GM12878 (cell line): ENCODE results near the gene PPL. TPM values are rescaled to one million over a fixed set of nuclear protein-coding genes. Genes with fewer than 3 reads are reported as not detected.

Experiments
- ATAC-seq: fragments of 200-7000 bp; cut with Tn5 transposase; 3 replicates; pipeline ENCODE4 v1.9.1; 2020; ENCODE audit warnings: mild to moderate bottlenecking, moderate library complexity
- BruUV-seq: library from RNA; stranded (reverse); fragments of 400-500 nt; replicated peaks from 2 replicates; lab custom pipeline; 2021; lab: Mats Ljungman, UMichigan
- CTCF ChIA-PET: fragments of 300-600 bp; sonication (Branson Sonifier 250); formaldehyde crosslinking; extraction: SDS; loops from one replicate; lab custom pipeline; 2021; ENCODE audit warnings: inconsistent platforms; lab: Yijun Ruan, JAX
- POLR2A ChIA-PET: fragments of 350-600 bp; formaldehyde crosslinking; extraction: SDS; loops from one replicate; lab custom pipeline; 2021; ENCODE audit warnings: inconsistent platforms; lab: Charles Lee
- RAD21 ChIA-PET: fragments of 300-600 bp; sonication (Branson Sonifier 250); formaldehyde crosslinking; loops from one replicate; lab custom pipeline; 2023; ENCODE audit warnings: antibody characterized with exemption; ENCODE audit not compliant: unreplicated experiment; lab: Charles Lee
- SMC1A ChIA-PET: fragments of 300-600 bp; sonication (Branson Sonifier 250); formaldehyde crosslinking; loops from one replicate; lab custom pipeline; 2023; ENCODE audit not compliant: unreplicated experiment, uncharacterized antibody; lab: Charles Lee
- DNase-seq: peaks from one replicate; pipeline ENCODE4 v3.0.0-alpha.2; 2011; ENCODE audit warnings: low read depth, low spot score
- FAIRE-seq: peaks from 3 replicates; lab custom pipeline; 2011; peaks lifted over from hg19 to GRCh38; lab: Jason Lieb, UNC
- H2AFZ ChIP-seq: 2 replicates; pipeline ENCODE4 v1.6.0; 2011; ENCODE audit warnings: low read depth, low read length, control low read depth; ENCODE audit not compliant: control insufficient read depth
- H3K27ac ChIP-seq: 2 replicates; pipeline ENCODE4 v1.5.1; 2011; ENCODE audit warnings: control low read depth; ENCODE audit not compliant: control insufficient read depth, insufficient read depth
- H3K27me3 ChIP-seq, 2 experiments: replicated peaks in 1 of 2; 2 replicates each; pipeline versions ENCODE4 v1.6.0 to v1.6.1; 2011; ENCODE audit warnings: low read length in 1 of 2; ENCODE audit not compliant: control insufficient read depth in 2 of 2, insufficient read depth in 2 of 2
- H3K36me3 ChIP-seq, 2 experiments: 2 replicates each; pipeline ENCODE4 v1.5.1; 2011; ENCODE audit warnings: low read length in 1 of 2; ENCODE audit not compliant: control insufficient read depth in 2 of 2, insufficient read depth in 2 of 2
- H3K4me1 ChIP-seq: 2 replicates; pipeline ENCODE4 v1.6.1; 2011; ENCODE audit warnings: mild to moderate bottlenecking, low read length, moderate library complexity, mixed read lengths; ENCODE audit not compliant: control insufficient read depth, insufficient read depth
- H3K4me2 ChIP-seq: 2 replicates; pipeline ENCODE4 v1.6.0; 2011; ENCODE audit warnings: control low read depth; ENCODE audit not compliant: control insufficient read depth, insufficient read depth
- H3K4me3 ChIP-seq: fragments of 200-600 bp; sonication (generic); 2 replicates; pipeline ENCODE4 v1.5.1; 2016
- H3K79me2 ChIP-seq: 2 replicates; pipeline ENCODE4 v1.6.0; 2011; ENCODE audit warnings: low read length; ENCODE audit not compliant: control insufficient read depth, insufficient read depth
- H3K9ac ChIP-seq: 2 replicates; pipeline ENCODE4 v1.8.0; 2011; ENCODE audit warnings: low read length, control low read depth, mixed read lengths; ENCODE audit not compliant: control insufficient read depth, insufficient read depth
- H3K9me3 ChIP-seq: replicated peaks from 3 replicates; pipeline ENCODE4 v1.5.1; 2011; ENCODE audit warnings: mild to moderate bottlenecking, low read length; ENCODE audit not compliant: control insufficient read depth, insufficient read depth
- H4K20me1 ChIP-seq: 2 replicates; pipeline ENCODE4 v1.6.0; 2011; ENCODE audit not compliant: control insufficient read depth, insufficient read depth
- BMI1 ChIP-seq: fragments of 450-650 bp; IDR thresholded peaks from 2 replicates; pipeline ENCODE4 v1.6.1; 2016; ENCODE audit warnings: mild to moderate bottlenecking, moderate library complexity, borderline replicate concordance
- EGR1 ChIP-seq, 2 experiments: IDR thresholded peaks; 1 replicate in 1 of 2; 2 replicates in 1 of 2; pipeline ENCODE4 v1.6.1; 2011 to 2012; ENCODE audit warnings: low read depth in 2 of 2, low read length in 2 of 2, borderline replicate concordance in 1 of 2, mild to moderate bottlenecking in 1 of 2, moderate library complexity in 1 of 2
- EZH2 ChIP-seq: IDR thresholded peaks from 2 replicates; pipeline ENCODE4 v1.6.1; 2012; ENCODE audit warnings: low read depth, mild to moderate bottlenecking, control low read depth, inconsistent platforms, low read length, borderline replicate concordance; ENCODE audit not compliant: control insufficient read depth
- HSF1 ChIP-seq: fragments of 150-350 bp; IDR thresholded peaks from 2 replicates; pipeline ENCODE4 v1.6.1; 2014; ENCODE audit warnings: mild to moderate bottlenecking, low read depth, low read length
- IRF4 ChIP-seq: IDR thresholded peaks from 2 replicates; pipeline ENCODE4 v1.6.1; 2011; ENCODE audit warnings: low read depth, low read length
- WRNIP1 ChIP-seq: IDR thresholded peaks from 2 replicates; pipeline ENCODE4 v1.6.1; 2011; ENCODE audit warnings: low read depth, low read length, improper control_type of control experiment, borderline replicate concordance
- WGBS: methylation state at CpG from one replicate; pipeline ENCODE4 v1.1.6; 2016; ENCODE audit warnings: low lambda C conversion rate; ENCODE audit not compliant: insufficient replicate concordance, insufficient coverage; ENCODE audit errors: missing lambda C conversion rate; 5-methylcytosine and 5-hydroxymethylcytosine counted together
- in situ Hi-C: fragments of 300-500 bp; cut with MboI; formaldehyde crosslinking; loops from 9 replicates; pipeline ENCODE4 v1.14.3; 2018; ENCODE audit warnings: mixed read lengths
- intact Hi-C: fragments of 100-400 bp; cut with micrococcal nuclease; formaldehyde crosslinking; loops from one replicate; pipeline ENCODE4 v1.14.2; 2022; ENCODE audit not compliant: unreplicated experiment
- polyA plus RNA-seq, 11 experiments: library from polyadenylated mRNA; depleted of rRNA in 4 of 11; unstranded in 6 of 11; stranded (reverse) in 5 of 11; fragments of >200 nt; fragmentation: Nextera tagmentation in 4 of 11; fragmentation: Illumina TruSeq in 1 of 11; extraction: Ambion mirVana in 4 of 11; extraction: Trizol in 1 of 11; gene quantifications; 1 replicate in 1 of 11; 2 replicates in 10 of 11; pipeline versions ENCODE4 v1.2.1 to v1.2.3, GENCODE V29; 2011 to 2016; ENCODE audit warnings: inconsistent platforms in 2 of 11, missing spikeins in 2 of 11, low read depth in 1 of 11
- total RNA-seq, 4 experiments: library from RNA; depleted of rRNA in 3 of 4; stranded (reverse); fragments of >200 nt in 3 of 4; fragmentation: Illumina TruSeq in 1 of 4; extraction: Trizol in 1 of 4; gene quantifications; 2 replicates each; pipeline versions ENCODE4 v1.2.1 to v1.2.3, GENCODE V29; 2013 to 2021

The PPL gene
- total and polyA plus RNA-seq, 10 of the 15 experiments (the other 5 are each of a cell fraction or from before 2014, with no cell fraction given) = 0.03 to 0.47 (median 0.05) TPM; not detected in 2

- intact Hi-C loops (no loop called here), in situ Hi-C loops (no loop called here)
- Histone ChIP-seq H3K9me3 (no peaks in the 10 kb centered on the region), H3K27me3 (no peaks in the 10 kb centered on the region), H3K4me3 (no peak overlapping the region), H3K4me2 (no peak overlapping the region), H3K4me1 (no peaks in the 10 kb centered on the region), H2AFZ (no peak overlapping the region), H3K9ac (no peak overlapping the region), H4K20me1 (no peaks in the 10 kb centered on the region), H3K79me2 (peaks cover 16% of the 10 kb centered on the region), H3K36me3 (peaks cover 16 to 27% of the 10 kb centered on the region in 2 experiments; a peak in 3 of 4 replicates), H3K27ac (no peak overlapping the region)
- CTCF ChIA-PET = no interaction called here
- FAIRE-seq (no peak), ATAC-seq (no peak), DNase-seq (no peak)
- RAD21 ChIA-PET = no interaction called here
- 100% methylated on average over 4 of the region's 5 CpGs for WGBS
- POLR2A ChIA-PET = no interaction called here
- no TSS peak for BruUV-seq
- SMC1A ChIA-PET = no interaction called here
- TF ChIP-seq HSF1 (no peak), WRNIP1 (no peak), EZH2 (no peak), IRF4 (no peak), BMI1 (no peak), EGR1 (IDR thresholded peaks at IDR 0.05; ENCODE audit: borderline replicate concordance in 1 of 2, low read depth in 2 of 2, low read length in 2 of 2) (no peak)
Measured at GRCh38 chr16:4855371-4855770, 81.6 kb downstream of the PPL start.
